Liver (tissue), 9 donors: ENCODE measurements around the gene PARD6A. TPM values are rescaled to one million over a fixed set of nuclear protein-coding genes. Genes with fewer than 3 reads are reported as not detected.

Experiments
- DNase-seq: peaks from one replicate; pipeline ENCODE4 v3.0.0-alpha.2; 2017; ENCODE audit warnings: low spot score
- H3K27ac ChIP-seq, 2 donors: one replicate each; pipeline ENCODE4 v1.7.0; 2013; ENCODE audit warnings: inconsistent platforms in 2 of 2, low read length in 2 of 2, control low read depth in 1 of 2, low read depth in 1 of 2, mild to moderate bottlenecking in 1 of 2
- H3K27me3 ChIP-seq, 4 donors: one replicate each; pipeline versions ENCODE4 v1.6.1 to v1.7.0; 2013; ENCODE audit warnings: low read length in 3 of 4, inconsistent platforms in 1 of 4, mild to moderate bottlenecking in 1 of 4, moderate library complexity in 1 of 4; ENCODE audit not compliant: control insufficient read depth in 4 of 4, insufficient read depth in 4 of 4
- H3K36me3 ChIP-seq, 4 donors: one replicate each; pipeline versions ENCODE4 v1.6.1 to v1.7.0; 2013; ENCODE audit warnings: low read length in 3 of 4, mild to moderate bottlenecking in 3 of 4, low read depth in 1 of 4, moderate library complexity in 1 of 4; ENCODE audit not compliant: control insufficient read depth in 4 of 4, insufficient read depth in 3 of 4
- H3K4me1 ChIP-seq, 4 donors: one replicate each; pipeline versions ENCODE4 v1.6.1 to v1.7.0; 2013; ENCODE audit warnings: low read length in 3 of 4, mild to moderate bottlenecking in 3 of 4, moderate library complexity in 1 of 4; ENCODE audit not compliant: control insufficient read depth in 4 of 4, insufficient read depth in 4 of 4
- H3K4me3 ChIP-seq, 3 donors: one replicate each; pipeline versions ENCODE4 v1.6.1 to v1.7.0; 2013; ENCODE audit warnings: low read length in 3 of 3, control low read depth in 1 of 3, low read depth in 1 of 3, mild to moderate bottlenecking in 1 of 3
- H3K9ac ChIP-seq, 2 donors: one replicate each; pipeline ENCODE4 v1.7.0; 2013; ENCODE audit warnings: low read length in 2 of 2, mild to moderate bottlenecking in 2 of 2, moderate library complexity in 2 of 2, control low read depth in 1 of 2, low read depth in 1 of 2
- H3K9me3 ChIP-seq, 4 donors: one replicate each; pipeline versions ENCODE4 v1.6.1 to v1.7.0; 2013; ENCODE audit warnings: low read length in 3 of 4; ENCODE audit not compliant: control insufficient read depth in 4 of 4
- ATF3 ChIP-seq: IDR thresholded peaks from 2 replicates; pipeline ENCODE4 v1.6.1; 2016; ENCODE audit warnings: antibody characterized with exemption
- CTCF ChIP-seq: fragments of 150-350 bp; IDR thresholded peaks from 2 replicates; pipeline ENCODE4 v1.5.1; 2017; ENCODE audit warnings: improper control_type of control experiment, low read depth, low read length; ENCODE audit not compliant: missing input control
- EGR1 ChIP-seq, 2 donors: IDR thresholded peaks; 2 replicates each; pipeline ENCODE4 v1.6.1; 2016 to 2018; ENCODE audit warnings: antibody characterized with exemption in 2 of 2, low read depth in 2 of 2
- FOXA1 ChIP-seq: IDR thresholded peaks from 2 replicates; pipeline ENCODE4 v1.6.1; 2016; ENCODE audit warnings: antibody characterized with exemption
- FOXA2 ChIP-seq: IDR thresholded peaks from 2 replicates; pipeline ENCODE4 v1.6.1; 2016; ENCODE audit warnings: antibody characterized with exemption
- GABPA ChIP-seq, 2 donors: IDR thresholded peaks in 1 of 2; conservative IDR thresholded peaks in 1 of 2; 2 replicates each; pipeline ENCODE4 v1.6.1; 2016; ENCODE audit warnings: antibody characterized with exemption in 2 of 2, mild to moderate bottlenecking in 1 of 2, moderate library complexity in 1 of 2
- HNF4A ChIP-seq, 2 donors: conservative IDR thresholded peaks; 2 replicates each; pipeline ENCODE4 v1.6.1; 2016; ENCODE audit warnings: antibody characterized with exemption in 2 of 2, mild to moderate bottlenecking in 2 of 2
- HNF4G ChIP-seq: IDR thresholded peaks from 2 replicates; pipeline ENCODE4 v1.6.1; 2016; ENCODE audit warnings: antibody characterized with exemption
- JUND ChIP-seq, 2 donors: IDR thresholded peaks; 2 replicates each; pipeline ENCODE4 v1.6.1; 2016; ENCODE audit warnings: antibody characterized with exemption in 2 of 2
- MAX ChIP-seq: IDR thresholded peaks from 2 replicates; pipeline ENCODE4 v1.6.1; 2016; ENCODE audit warnings: antibody characterized with exemption
- NR2F2 ChIP-seq: IDR thresholded peaks from 2 replicates; pipeline ENCODE4 v1.6.1; 2016; ENCODE audit warnings: antibody characterized with exemption
- RAD21 ChIP-seq, 2 donors: IDR thresholded peaks; 2 replicates each; pipeline ENCODE4 v1.6.1; 2016; ENCODE audit warnings: antibody characterized with exemption in 2 of 2, mild to moderate bottlenecking in 2 of 2
- REST ChIP-seq: IDR thresholded peaks from 2 replicates; pipeline ENCODE4 v1.6.1; 2016; ENCODE audit warnings: antibody characterized with exemption, mild to moderate bottlenecking
- RXRA ChIP-seq, 2 donors: IDR thresholded peaks; 2 replicates each; pipeline ENCODE4 v1.6.1; 2017 to 2018; ENCODE audit warnings: antibody characterized with exemption in 2 of 2, mild to moderate bottlenecking in 1 of 2
- SP1 ChIP-seq: IDR thresholded peaks from 2 replicates; pipeline ENCODE4 v1.6.1; 2018; ENCODE audit warnings: antibody characterized with exemption, mild to moderate bottlenecking
- TAF1 ChIP-seq: conservative IDR thresholded peaks from 2 replicates; pipeline ENCODE4 v1.6.1; 2016; ENCODE audit warnings: antibody characterized with exemption, mild to moderate bottlenecking
- YY1 ChIP-seq: IDR thresholded peaks from 2 replicates; pipeline ENCODE4 v1.6.1; 2016; ENCODE audit warnings: antibody characterized with exemption, mild to moderate bottlenecking
- ZBTB33 ChIP-seq: IDR thresholded peaks from 2 replicates; pipeline ENCODE4 v1.6.1; 2016; ENCODE audit warnings: antibody characterized with exemption
- WGBS: extraction: QIAGEN DNeasy Blood & Tissue Kit; methylation state at CpG from one replicate; pipeline ENCODE4 v1.1.7; 2013; 5-methylcytosine and 5-hydroxymethylcytosine counted together
- polyA plus RNA-seq, 2 donors: library from polyadenylated mRNA; stranded (reverse) in 1 of 2; unstranded in 1 of 2; fragments of 200-250 nt in 1 of 2; fragments of >200 nt in 1 of 2; fragmentation: Nextera tagmentation in 1 of 2; extraction: Ambion mirVana in 1 of 2; gene quantifications; one replicate each; pipeline versions ENCODE4 v1.2.1 to v1.2.3, GENCODE V29; 2013 to 2015
- total RNA-seq, 2 donors: library from RNA; depleted of rRNA; stranded (reverse); fragments of >200 nt; gene quantifications; one replicate each; pipeline ENCODE4 v1.2.3, GENCODE V29; 2014
- donor health status: healthy.
- donor health status: healthy.
- donor health status: healthy.
- donor health status: healthy.
- donor health status: healthy.

Gene PARD6A
- total and polyA plus RNA-seq, 4 donors = 0.42 to 2.4 (median 1.8) TPM

DNA sequence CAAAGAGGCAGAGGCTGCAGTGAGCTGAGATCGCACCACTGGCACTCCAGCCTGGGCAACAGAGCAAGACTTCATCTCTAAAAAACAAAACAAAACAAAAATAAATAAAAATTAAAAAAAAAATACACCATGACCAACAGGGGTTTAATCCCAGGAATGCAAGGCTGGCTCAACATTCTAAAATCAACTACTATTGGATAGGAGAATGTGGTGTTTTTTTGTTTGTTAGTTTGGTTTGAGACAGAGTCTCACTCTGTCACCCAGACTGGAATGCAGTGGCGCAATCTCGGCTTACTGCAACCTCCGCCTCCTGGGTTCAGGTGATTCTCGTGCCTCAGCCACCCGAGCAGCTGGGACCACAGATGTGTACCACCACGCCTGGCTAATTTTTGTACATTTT lies 38.5 kb downstream of the PARD6A start:
- H3K27me3 ChIP-seq = no peaks in the 10 kb centered on the region
- WGBS = 91% methylated on average over 7 of the region's 7 CpGs
- peaks cover 0 to 20% (median 10%) of the 10 kb centered on the region in 4 donors for H3K4me1 ChIP-seq
- no peak overlapping the region for H3K4me3 ChIP-seq
- H3K36me3 ChIP-seq = peaks cover 0 to 2% (median 2%) of the 10 kb centered on the region in 4 donors
- no peak overlapping the region for H3K9ac ChIP-seq
- no peaks in the 10 kb centered on the region for H3K9me3 ChIP-seq
- H3K27ac ChIP-seq = no peak overlapping the region
- no peak for TF ChIP-seq GABPA (IDR thresholded peaks at IDR 0.05 in 1 of 2, conservative IDR thresholded peaks at IDR 0.05 in 1 of 2)
- TF ChIP-seq SP1 = no peak
- TF ChIP-seq HNF4G = no peak
- TF ChIP-seq FOXA2 = no peak
- TF ChIP-seq TAF1 = no peak
- no peak for TF ChIP-seq ZBTB33
- TF ChIP-seq EGR1 (IDR thresholded peaks at IDR 0.05; ENCODE audit: low read depth in 2 of 2) = no peak
- no peak for TF ChIP-seq REST
- no peak for TF ChIP-seq CTCF
- no peak for TF ChIP-seq ATF3
- no peak for TF ChIP-seq HNF4A (conservative IDR thresholded peaks at IDR 0.05)
- TF ChIP-seq JUND (IDR thresholded peaks at IDR 0.05) = no peak
- TF ChIP-seq FOXA1 = no peak
- no peak for TF ChIP-seq RAD21 (IDR thresholded peaks at IDR 0.05)
- TF ChIP-seq NR2F2 = no peak
- no peak for TF ChIP-seq YY1
- TF ChIP-seq MAX = no peak
- TF ChIP-seq RXRA (IDR thresholded peaks at IDR 0.05) = no peak
- no peak for DNase-seq
